ENCODE results near the gene MYO7B.

The MYO7B gene

GRCh38 chr2:127604986-127605385 lies 69.5 kb downstream of the MYO7B start:
- no peak for FAIRE-seq
- DNase-seq (ENCODE audit: extremely low spot score, insufficient read length, low read depth) = no peak

GRCh38 chr2:127605691-127606263 lies 70.3 kb downstream of the MYO7B start:
- no peak for FAIRE-seq
- no peak for DNase-seq (ENCODE audit: extremely low spot score, insufficient read length, low read depth)

GRCh38 chr2:127606625-127607398 lies 71.3 kb downstream of the MYO7B start:
- FAIRE-seq (no peak), DNase-seq (ENCODE audit: extremely low spot score, insufficient read length, low read depth) (no peak)

GRCh38 chr2:127607399-127607908 lies 72.0 kb downstream of the MYO7B start:
- FAIRE-seq (no peak), DNase-seq (ENCODE audit: extremely low spot score, insufficient read length, low read depth) (no peak)

GRCh38 chr2:127608061-127609030 lies 72.9 kb downstream of the MYO7B start:
- FAIRE-seq = no peak

GRCh38 chr2:127609031-127609751 lies 73.7 kb downstream of the MYO7B start:
- FAIRE-seq (no peak), DNase-seq (ENCODE audit: extremely low spot score, insufficient read length, low read depth) (no peak)

More at GRCh38 chr2:127608061-127609030, 72.9 kb downstream of the MYO7B start:
- no peak for DNase-seq (ENCODE audit: extremely low spot score, insufficient read length, low read depth)

GRCh38 chr2:127609818-127610217 lies 74.3 kb downstream of the MYO7B start:
- FAIRE-seq (no peak), DNase-seq (ENCODE audit: extremely low spot score, insufficient read length, low read depth) (no peak)

- FAIRE-seq (no peak), DNase-seq (ENCODE audit: extremely low spot score, insufficient read length, low read depth) (no peak)
Observed at GRCh38 chr2:127610561-127610960, 75.1 kb downstream of the MYO7B start.

GRCh38 chr2:127611076-127611925 lies 75.8 kb downstream of the MYO7B start:
- DNase-seq (ENCODE audit: extremely low spot score, insufficient read length, low read depth) (no peak), FAIRE-seq (no peak)

GRCh38 chr2:127612111-127612822 lies 76.8 kb downstream of the MYO7B start:
- FAIRE-seq (no peak), DNase-seq (ENCODE audit: extremely low spot score, insufficient read length, low read depth) (no peak)

- FAIRE-seq (no peak), DNase-seq (ENCODE audit: extremely low spot score, insufficient read length, low read depth) (no peak)
Observed at GRCh38 chr2:127614246-127614645, 78.8 kb downstream of the MYO7B start.

GRCh38 chr2:127614731-127615130 lies 79.2 kb downstream of the MYO7B start:
- DNase-seq (ENCODE audit: extremely low spot score, insufficient read length, low read depth) (no peak), FAIRE-seq (no peak)

- FAIRE-seq = no peak
Observed at GRCh38 chr2:127615511-127616166, 80.2 kb downstream of the MYO7B start.

GRCh38 chr2:127618551-127619202 lies 83.2 kb downstream of the MYO7B start:
- DNase-seq (ENCODE audit: extremely low spot score, insufficient read length, low read depth) (no peak), FAIRE-seq (no peak)

More at GRCh38 chr2:127615511-127616166, 80.2 kb downstream of the MYO7B start:
- no peak for DNase-seq (ENCODE audit: extremely low spot score, insufficient read length, low read depth)

GRCh38 chr2:127619203-127619590 lies 83.7 kb downstream of the MYO7B start:
- DNase-seq (ENCODE audit: extremely low spot score, insufficient read length, low read depth) = no peak
- FAIRE-seq = no peak

- no peak for FAIRE-seq
- no peak for DNase-seq (ENCODE audit: extremely low spot score, insufficient read length, low read depth)
Observed at GRCh38 chr2:127619877-127620705, 84.6 kb downstream of the MYO7B start.

All from GM18507 (cell line).